ENCODE results near the gene SCARF2. TPM values are rescaled to one million over a fixed set of nuclear protein-coding genes. Genes with fewer than 3 reads are reported as not detected.
A peak's percentile ranks its signal among the peaks of the same experiment; 100 is the strongest.

Gene SCARF2
- total and polyA plus RNA-seq, 2 of the 8 experiments (the other 6 are each of a cell fraction or from before 2014, with no cell fraction given), result 4.2 to 9.8 TPM

- no peak overlapping the region for H2BK12ac ChIP-seq (ENCODE audit: low read depth, low read length)
- no peak overlapping the region for H2BK20ac ChIP-seq (ENCODE audit: low read length)
- H3K36me3 ChIP-seq (ENCODE audit: control insufficient read depth in 2 of 4, insufficient read depth in 4 of 4, low read length in 3 of 4), result peaks cover 0 to 3% (median 0%) of the 10 kb centered on the region in 4 experiments; a peak in 1 of 8 replicates
- no peak overlapping the region for H3K27ac ChIP-seq (ENCODE audit: low read depth, low read length)
- H3K23ac ChIP-seq (ENCODE audit: insufficient read length), result no peak overlapping the region
- no peak for TF ChIP-seq ZNF274 (IDR thresholded peaks at IDR 0.05; ENCODE audit: borderline replicate concordance, extremely low read depth, low read length)
- TF ChIP-seq SUZ12 (IDR thresholded peaks at IDR 0.05; ENCODE audit: low read length), result peak; percentile 79
- TF ChIP-seq TEAD4 (IDR thresholded peaks at IDR 0.05; ENCODE audit: low read depth, low read length), result peak; percentile 64; the same call in 1 of the 2 replicates
- 0 out of 3 replicates have a peak, but pooled peaks of 1 of the 2 experiments have one; percentile 22 for TF ChIP-seq EP300 (IDR thresholded peaks at IDR 0.05; ENCODE audit: borderline replicate concordance in 1 of 2, low read depth in 2 of 2, low read length in 2 of 2)
- TF ChIP-seq CHD1 (IDR thresholded peaks at IDR 0.05; ENCODE audit: low read depth, low read length), result no peak
- ChIA-PET POLR2A (ENCODE audit: partially characterized antibody) (interaction anchor here (0.8 to 1.5 kb wide), 2 partner anchors 11 to 12 kb away, joined by 3 to 4 read pairs; no protein-coding TSS in a partner anchor), CTCF (ENCODE audit: partially characterized antibody) (interaction anchor here (0.8 kb wide), 1 partner anchor 30 kb away, joined by 4 read pairs; no protein-coding TSS in a partner anchor)
- WGBS, 2 experiments (ENCODE audit: extremely low coverage in 1 of 2, insufficient coverage in 1 of 2, insufficient read length in 1 of 2, insufficient replicate concordance in 2 of 2, low coverage in 1 of 2, low lambda C conversion rate in 2 of 2, missing lambda C conversion rate in 1 of 2), result 2% methylated on average over 28 of the region's 56 CpGs; no CpG with 5 or more reads in 1 of the 2 experiments
- H2BK15ac ChIP-seq (ENCODE audit: low read length), result no peak overlapping the region
- no peak overlapping the region for H2BK120ac ChIP-seq (replicated peaks; ENCODE audit: low read depth, low read length)
- no peak overlapping the region for H2AFZ ChIP-seq (ENCODE audit: low read length)
- H2AK5ac ChIP-seq (ENCODE audit: low read depth, low read length), result no peak overlapping the region
- no peak overlapping the region for H3K4ac ChIP-seq (replicated peaks; ENCODE audit: insufficient read length, low read depth, low read length)
- no peak overlapping the region for H2BK5ac ChIP-seq (ENCODE audit: low read depth, low read length)
- no peak overlapping the region for H4K91ac ChIP-seq (replicated peaks; ENCODE audit: insufficient read length, low read length)
- peaks cover 20 to 76% (median 63%) of the 10 kb centered on the region in 4 experiments for H3K27me3 ChIP-seq (replicated peaks in 1 of 4; ENCODE audit: control insufficient read depth in 3 of 4, extremely low read depth in 1 of 4, insufficient read depth in 3 of 4, low read length in 3 of 4)
- H3K18ac ChIP-seq (ENCODE audit: extremely low read depth, low read length), result no peak overlapping the region
- no peak overlapping the region for H4K5ac ChIP-seq (ENCODE audit: insufficient read length, low read depth, low read length)
- peaks cover 2% of the 10 kb centered on the region; the same call in 1 of the 2 replicates for H3K79me1 ChIP-seq (ENCODE audit: low read depth, low read length)
- H3K4me1 ChIP-seq (replicated peaks in 1 of 4; ENCODE audit: control insufficient read depth in 3 of 4, insufficient read depth in 4 of 4, low read length in 3 of 4), result peaks cover 0 to 16% (median 7%) of the 10 kb centered on the region in 4 experiments; a peak in 5 of 7 replicates
- no peaks in the 10 kb centered on the region for H3K79me2 ChIP-seq (ENCODE audit: control insufficient read depth in 1 of 2, insufficient read depth in 2 of 2, low read length in 2 of 2)
- H4K8ac ChIP-seq (ENCODE audit: extremely low read depth, insufficient read depth, low read length), result no peak overlapping the region
- peak overlapping the region; percentile 44 to 78 (median 52) for H3K4me3 ChIP-seq (ENCODE audit: extremely low read depth in 1 of 4, insufficient read depth in 2 of 4, low read depth in 3 of 4, low read length in 4 of 4)
- no peak overlapping the region for H3K56ac ChIP-seq (replicated peaks; ENCODE audit: insufficient read length, low read depth, low read length)
- FAIRE-seq (no peak), DNase-seq (ENCODE audit: low read depth in 1 of 2, low spot score in 2 of 2) (peak in 1 of 2 experiments; percentile 72)
- H4K20me1 ChIP-seq (replicated peaks in 1 of 2; ENCODE audit: control insufficient read depth in 1 of 2, insufficient read depth in 2 of 2, low read length in 2 of 2), result peaks cover 16 to 33% of the 10 kb centered on the region in 2 experiments
- no peaks in the 10 kb centered on the region for H3K9me3 ChIP-seq (ENCODE audit: insufficient read depth in 2 of 2, low read depth in 1 of 2, low read length in 1 of 2)
- no peak overlapping the region for H3K14ac ChIP-seq (ENCODE audit: insufficient read length)
- peaks cover 17% of the 10 kb centered on the region; the same call in 1 of the 2 replicates for H3K23me2 ChIP-seq (ENCODE audit: low read depth, low read length)
- H3K9ac ChIP-seq (replicated peaks in 1 of 4; ENCODE audit: extremely low read depth in 1 of 4, low read depth in 3 of 4, low read length in 3 of 4), result no peak overlapping the region
- peak overlapping the region; percentile 86 to 90 for H3K4me2 ChIP-seq (ENCODE audit: insufficient read depth in 1 of 2, low read depth in 2 of 2, low read length in 2 of 2)
These were observed 1.3 kb downstream of the SCARF2 start for GRCh38 chr22:20436307-20436767.
